GM18505 (cell line): Measurements from ENCODE around the gene FBXO10.
"Not testable (repeated sequence)": the region's sequence is repeated elsewhere in the genome, so short reads cannot be mapped to it uniquely, and the experiment has no call there.

Experiments
- ATAC-seq: cut with Tn5 transposase; IDR thresholded peaks from one replicate; pipeline ENCODE4 v1.9.1; 2021; ENCODE audit not compliant: unreplicated experiment
- POLR2A ChIP-seq: IDR thresholded peaks from 4 replicates; pipeline ENCODE4 v1.6.1; 2011; ENCODE audit warnings: borderline replicate concordance; ENCODE audit not compliant: insufficient read depth, insufficient read length; ENCODE audit errors: extremely low read depth

FBXO10 gene

DNA sequence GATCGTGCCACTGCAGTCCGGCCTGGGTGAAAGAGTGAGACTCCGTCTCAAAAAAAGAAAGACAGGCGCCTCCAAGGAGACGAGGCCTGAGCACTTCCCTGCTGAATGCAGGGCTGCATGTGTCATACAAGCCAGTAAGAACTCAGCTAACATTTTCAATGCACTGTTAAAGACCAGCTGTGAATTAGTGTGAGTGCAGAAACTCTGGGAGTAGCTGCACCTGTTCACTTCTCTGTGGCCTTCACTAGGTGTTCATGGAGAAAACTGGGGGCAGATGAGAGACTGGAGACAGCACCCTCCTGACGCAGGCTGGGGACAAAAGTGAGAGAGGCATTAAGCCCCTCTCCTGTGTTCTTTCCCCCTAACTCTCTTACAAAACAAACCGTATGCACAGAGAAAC lies 41.8 kb downstream of the FBXO10 start:
- no peak for TF ChIP-seq POLR2A
- no peak for ATAC-seq

DNA sequence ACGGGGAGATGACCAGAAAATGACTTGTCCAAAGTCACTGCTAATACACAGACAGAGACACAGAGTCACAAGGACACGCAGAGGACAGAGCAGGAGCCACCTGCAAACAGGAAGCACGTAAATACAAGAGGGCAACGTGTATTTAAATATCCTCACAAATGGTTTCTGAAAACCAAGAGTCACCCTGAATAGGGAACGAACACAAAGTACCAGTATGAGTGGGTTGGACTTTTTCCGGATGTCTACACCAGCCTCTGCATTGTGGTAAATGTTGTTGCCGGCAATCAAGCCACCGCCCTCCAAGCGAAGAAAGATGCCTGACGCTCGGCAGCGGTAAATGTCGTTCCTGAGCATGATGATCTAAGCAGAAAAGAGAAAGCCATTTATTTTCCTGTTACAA lies 44.5 kb downstream of the FBXO10 start:
- ATAC-seq = no peak
- peak; percentile 54 for TF ChIP-seq POLR2A

DNA sequence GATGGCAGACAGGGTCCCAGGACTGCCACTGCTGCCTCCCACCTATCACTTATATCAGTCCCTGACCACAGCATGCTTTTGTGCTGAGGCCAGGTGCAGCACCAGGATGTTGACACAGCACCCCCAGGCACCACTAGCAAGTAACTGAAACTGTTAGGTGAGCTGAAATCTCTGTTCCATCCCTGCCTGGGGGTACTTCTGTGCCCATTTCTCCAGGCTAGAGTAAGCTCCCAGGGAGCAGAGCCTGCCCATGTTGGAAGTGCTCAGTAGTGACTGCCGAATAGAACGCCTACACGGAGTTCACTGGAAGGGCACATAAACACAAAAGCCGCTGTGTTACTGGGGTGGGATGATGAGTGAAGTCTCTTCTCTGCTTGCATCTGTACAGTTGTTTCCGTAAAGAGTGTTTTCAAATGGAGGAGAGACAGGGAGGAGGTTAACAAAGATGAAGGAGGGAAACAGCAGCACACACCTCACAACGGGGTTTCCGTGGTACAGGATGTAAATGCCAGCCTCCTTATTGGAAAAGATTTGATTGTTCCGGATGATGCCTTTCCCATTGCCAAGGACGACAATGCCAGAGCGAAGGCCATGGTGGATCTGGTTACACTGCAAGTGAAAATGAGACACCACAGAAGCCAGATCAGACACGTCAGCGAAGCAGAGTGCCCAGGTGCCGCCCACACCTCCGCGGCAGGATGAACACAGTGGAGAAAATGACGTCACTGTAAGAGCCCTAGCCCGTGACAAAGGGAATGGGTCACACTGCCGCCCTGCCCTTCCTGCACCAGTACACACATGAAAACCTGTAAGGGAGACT lies 47.3 kb downstream of the FBXO10 start:
- TF ChIP-seq POLR2A = no peak
- peak; percentile 57 for ATAC-seq

DNA sequence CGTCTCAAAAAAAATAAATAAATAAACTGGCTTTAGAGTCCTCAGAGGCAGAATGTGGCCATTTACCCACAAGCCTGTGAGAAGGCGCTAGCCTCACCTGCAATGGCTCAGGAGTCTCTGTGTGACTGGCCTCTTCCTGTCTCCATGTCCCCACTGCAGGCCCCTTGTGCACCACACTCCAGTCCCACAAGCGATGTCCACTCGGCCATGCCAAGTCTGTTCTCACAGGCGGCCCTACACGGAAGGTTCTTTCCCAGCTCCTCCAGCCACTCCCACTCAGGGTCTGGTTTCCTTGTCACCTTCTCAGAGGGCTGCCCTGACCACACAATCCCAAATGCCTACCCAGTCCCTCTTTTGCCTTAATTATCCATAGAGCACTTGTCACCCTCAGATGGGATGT lies 52.3 kb downstream of the FBXO10 start:
- no peak for TF ChIP-seq POLR2A
- ATAC-seq = no peak

DNA sequence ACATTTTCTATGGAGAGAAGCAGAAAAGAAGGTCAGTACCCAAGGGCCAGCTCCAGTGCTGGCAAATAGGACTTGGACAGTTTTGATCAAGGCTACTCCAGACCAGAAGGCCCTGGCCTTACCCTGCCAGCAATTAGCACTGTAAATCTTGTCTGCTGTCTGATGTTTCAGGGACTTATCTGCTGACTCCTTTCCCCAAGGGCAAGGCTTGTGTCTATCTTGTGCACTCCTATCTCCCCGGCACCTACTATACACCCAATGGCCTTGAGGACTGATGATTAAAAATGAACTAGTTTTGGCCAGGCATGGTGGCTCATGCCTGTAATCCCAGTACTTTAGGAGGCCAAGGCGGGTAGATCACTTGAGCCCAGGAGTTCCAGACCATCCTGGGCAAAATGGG lies 53.2 kb downstream of the FBXO10 start:
- no peak for TF ChIP-seq POLR2A
- ATAC-seq = no peak

DNA sequence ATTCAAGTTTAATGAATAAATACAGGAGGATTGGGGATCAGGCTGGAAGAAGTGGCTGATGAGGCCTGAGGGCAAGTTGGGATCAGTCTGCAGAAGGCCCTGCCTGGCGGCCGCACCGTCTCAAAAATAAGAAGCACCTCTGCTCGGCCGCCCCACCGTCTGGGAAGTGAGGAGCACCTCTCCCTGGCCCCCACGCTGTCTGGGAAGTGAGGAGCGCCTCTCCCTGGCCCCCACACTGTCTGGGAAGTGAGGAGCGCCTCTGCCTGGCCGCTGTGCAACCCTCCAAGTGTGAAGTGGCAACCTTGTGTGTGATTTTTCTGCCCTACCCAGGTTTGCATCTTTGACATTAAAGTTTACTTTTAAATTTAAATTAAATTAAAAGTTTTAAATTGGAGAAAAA lies 55.1 kb downstream of the FBXO10 start:
- no peak for ATAC-seq
- no peak for TF ChIP-seq POLR2A

DNA sequence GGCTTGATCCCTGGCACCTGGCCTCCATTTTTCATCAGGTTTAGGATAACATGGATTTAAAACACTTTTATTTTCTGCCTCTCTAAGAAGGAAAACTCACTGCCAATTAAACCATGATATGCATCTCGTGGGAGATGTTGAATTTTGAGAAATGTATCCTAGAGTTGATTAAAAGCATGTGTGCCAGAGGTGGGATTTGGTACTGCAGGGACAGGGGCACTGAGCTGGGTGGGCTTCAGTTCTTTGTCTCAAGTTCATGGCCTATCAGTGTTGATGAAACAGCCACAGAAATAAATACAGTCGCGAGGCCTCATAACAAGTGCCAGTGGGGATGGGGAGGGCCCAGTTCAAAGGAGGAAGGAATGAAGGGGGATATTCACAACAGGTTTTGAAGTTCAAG lies 55.5 kb downstream of the FBXO10 start:
- TF ChIP-seq POLR2A = no peak
- no peak for ATAC-seq

DNA sequence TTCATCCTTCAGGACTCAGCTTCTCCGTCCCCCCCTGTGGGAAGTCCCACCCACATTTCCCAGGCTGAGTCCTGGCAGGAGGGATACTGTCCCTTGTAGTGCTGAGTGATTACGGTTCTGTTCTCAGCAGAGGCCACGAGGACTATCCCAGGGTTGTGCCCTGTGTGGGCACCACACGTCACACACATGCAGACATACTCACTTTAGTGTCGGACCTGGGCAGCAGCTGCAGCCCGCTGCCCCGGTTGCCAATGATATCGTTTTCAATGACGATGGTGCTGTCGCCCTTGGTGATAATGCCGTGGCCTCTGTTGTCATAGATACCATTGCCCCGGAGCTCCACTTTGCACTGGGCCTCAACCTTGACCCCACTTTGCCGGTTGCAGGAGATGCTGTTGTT lies 58.3 kb downstream of the FBXO10 start:
- TF ChIP-seq POLR2A = no peak
- ATAC-seq = no peak

DNA sequence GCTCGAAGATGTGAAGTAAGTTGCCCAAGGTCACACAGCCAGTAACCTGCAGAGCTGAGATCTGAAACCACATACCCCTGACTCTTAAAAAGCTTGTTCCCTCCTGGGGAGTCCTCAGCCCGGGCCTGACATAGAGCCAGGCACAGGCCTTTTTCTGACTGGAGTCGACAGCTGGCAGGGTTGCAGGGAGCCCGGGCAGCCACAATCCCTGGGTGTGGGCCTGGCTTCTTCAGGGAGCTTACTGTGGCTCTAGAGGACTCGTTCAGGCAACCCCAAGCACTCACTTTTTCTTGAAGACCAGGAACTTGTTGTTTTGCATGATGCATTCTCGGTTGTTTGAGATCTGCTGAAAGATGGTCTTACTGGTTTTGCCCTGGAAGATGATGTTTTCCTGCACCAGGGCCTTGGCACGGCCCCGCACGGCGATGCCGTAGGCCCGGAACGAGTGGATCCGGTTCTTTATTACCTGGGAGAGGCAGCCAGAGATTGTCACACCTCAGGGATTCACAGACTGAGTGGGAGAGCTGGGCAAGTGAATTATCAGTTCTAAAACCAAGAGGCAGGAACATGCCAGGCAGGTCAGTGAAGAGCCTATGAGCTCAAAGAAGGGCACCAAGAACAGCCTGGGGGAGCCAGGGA lies 60.4 kb downstream of the FBXO10 start:
- no peak for TF ChIP-seq POLR2A
- no peak for ATAC-seq

DNA sequence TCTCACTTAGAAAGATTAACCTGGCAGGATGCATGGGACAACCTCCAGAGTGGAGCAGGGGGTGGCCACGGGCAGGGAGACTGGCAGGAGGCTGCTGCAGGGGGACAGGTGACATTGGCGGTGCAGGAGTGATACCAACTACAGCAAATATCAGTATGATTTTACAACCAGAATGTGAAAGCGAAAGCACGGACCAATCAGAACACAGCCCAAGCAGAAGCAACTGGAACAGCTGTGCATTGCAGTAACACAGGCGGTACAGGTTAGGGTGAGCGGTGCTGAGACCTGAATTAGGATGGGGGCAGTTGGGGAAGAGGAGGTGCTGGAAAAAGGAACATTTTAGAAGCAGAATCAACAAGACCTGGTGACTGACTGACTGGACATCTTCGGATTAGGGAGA lies 61.2 kb downstream of the FBXO10 start:
- no peak for ATAC-seq

DNA sequence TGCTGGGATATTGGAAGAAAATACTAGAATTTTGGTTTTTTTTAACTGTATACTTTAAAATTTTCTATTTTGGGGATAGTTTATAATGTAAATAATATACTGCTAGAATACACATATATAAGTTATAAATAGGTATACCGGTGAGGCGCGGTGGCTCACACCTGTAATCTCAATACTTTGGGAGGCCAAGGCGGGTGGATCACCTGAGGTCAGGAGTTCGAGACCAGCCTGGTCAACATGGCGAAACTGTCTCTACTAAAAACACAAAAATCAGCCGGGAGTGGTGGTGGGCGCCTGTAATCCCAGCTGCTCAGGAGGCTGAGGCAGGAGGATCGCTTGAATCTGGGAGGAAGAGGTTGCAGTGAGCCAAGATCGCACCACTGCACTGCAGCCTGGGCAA lies 61.8 kb downstream of the FBXO10 start:
- ATAC-seq = not testable (repeated sequence)

More for the DNA sequence above, 61.2 kb downstream of the FBXO10 start:
- TF ChIP-seq POLR2A = no peak

DNA sequence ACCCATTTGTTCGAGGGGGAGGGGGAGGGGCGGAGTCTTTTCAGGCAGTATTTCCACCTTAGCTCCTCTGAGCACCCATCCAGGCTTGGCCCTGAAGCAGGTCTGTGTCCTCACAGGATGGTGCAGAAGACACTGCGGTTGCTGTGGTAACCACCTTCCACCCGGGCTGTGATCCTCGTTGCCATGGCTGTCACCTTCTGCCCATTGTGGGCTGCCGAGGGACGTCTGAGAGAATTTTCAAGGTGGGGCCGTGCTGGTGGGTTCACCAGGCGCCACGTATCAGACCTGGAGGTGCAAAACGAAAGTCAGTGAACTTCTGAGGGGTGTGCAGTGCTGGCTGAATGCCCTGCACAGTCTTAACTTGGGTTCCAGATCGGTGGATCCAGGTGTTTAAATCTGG lies 63.7 kb downstream of the FBXO10 start:
- ATAC-seq = no peak
- TF ChIP-seq POLR2A = no peak

DNA sequence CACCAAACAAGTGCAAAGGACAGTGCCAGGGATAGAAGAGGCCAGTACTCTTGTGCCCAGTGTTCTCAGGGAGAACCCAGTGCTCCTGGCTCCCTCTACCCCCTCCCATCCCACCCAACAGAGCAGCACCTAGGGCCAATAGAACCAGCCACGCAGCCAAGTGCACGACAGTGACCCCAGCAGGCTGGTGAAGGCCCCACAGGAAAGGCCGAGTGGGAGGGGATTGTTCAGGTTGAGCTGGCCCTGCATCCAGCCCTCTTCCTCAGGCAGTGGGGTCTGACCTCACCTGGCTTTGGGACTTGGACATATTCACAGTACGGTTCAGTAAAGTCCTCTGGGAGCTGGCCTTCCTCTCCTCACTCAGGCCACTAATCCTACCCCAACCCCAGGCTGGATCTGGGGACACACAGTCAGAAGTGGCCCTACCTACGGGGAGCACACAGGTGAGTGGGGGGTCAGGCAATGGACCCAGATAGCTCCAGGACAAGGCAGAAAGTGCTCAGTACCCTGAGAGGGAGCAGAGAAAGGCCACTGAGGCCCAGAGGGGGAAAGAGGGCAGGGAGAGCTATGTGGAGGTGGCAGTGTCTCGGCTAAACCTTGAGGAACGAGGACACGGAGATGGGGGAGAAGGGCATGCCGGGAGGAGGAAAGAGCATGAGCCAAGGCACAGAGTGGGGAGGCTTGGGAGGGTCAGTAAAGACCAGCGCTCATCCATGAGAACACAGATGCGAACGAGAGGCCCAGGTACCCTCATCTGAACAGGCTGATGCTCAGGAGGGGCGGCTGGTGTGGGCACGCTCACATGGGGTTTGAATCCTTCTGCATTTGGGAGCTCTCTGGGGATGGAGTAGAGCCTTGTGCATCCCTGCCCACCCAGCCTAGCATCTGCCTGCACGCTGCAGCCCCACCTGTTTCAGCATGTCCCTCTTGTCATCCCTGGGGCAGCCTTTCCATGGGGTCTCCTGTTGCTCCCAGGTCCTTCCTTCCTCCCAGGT lies 64.9 kb downstream of the FBXO10 start:
- no peak for TF ChIP-seq POLR2A
- no peak for ATAC-seq

DNA sequence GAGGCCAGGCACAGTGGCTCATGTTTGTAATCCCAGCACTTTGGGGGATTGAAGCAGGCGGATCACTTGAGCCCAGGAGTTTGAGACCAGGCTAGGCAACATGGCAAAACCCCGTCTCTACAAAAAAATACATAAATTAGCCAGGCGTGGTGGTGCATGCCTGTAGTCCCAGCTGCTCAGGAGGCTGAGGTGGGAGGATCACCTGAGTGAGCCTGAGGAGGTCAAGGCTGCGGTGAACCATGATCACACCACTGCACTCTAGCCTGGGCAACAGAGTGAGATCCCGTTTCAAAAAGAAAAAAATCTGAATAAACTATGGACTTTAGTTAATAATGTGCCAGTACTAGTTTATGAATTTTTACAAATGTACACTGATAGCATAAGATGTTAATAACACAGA lies 66.1 kb downstream of the FBXO10 start:
- ATAC-seq = not testable (repeated sequence)
